SH-SY5Y (cell line): ENCODE measurements around the gene COL27A1.

Experiments
- GATA2 ChIP-seq: IDR thresholded peaks from 2 replicates; pipeline ENCODE4 v1.6.1; 2011; ENCODE audit warnings: mild to moderate bottlenecking, low read depth, low read length
- GATA3 ChIP-seq: IDR thresholded peaks from 2 replicates; pipeline ENCODE4 v1.6.1; 2011; ENCODE audit warnings: low read depth, mild to moderate bottlenecking, low read length, moderate library complexity

DNA sequence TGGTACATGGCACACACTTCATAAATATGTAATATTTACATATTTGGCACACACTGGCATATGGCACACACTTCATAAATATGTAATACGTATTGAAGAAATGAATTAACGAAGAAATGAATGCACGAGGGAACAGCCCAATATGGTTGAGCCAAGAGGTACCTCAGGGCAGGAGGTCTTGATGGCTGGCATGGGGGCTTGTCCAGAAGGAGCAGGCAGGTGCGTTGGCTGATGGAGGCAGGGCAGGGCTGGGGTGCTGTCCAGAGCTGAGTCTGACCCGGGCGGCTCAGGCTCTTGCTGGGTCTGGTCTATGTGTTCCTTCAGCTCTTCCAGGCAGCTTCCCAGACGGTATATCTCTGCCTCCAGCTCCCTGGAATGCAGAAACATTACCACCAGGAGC is 206.2 kb downstream of the COL27A1 start:
- no peak for TF ChIP-seq GATA2
- no peak for TF ChIP-seq GATA3
